Thyroid gland (tissue), 4 donors: ENCODE measurements around the gene ADGRE2.

Experiments
- POLR2A ChIP-seq, 2 donors: fragments of 450-650 bp; IDR thresholded peaks; one replicate each; pipeline ENCODE4 v1.6.1; 2017; ENCODE audit warnings: antibody characterized with exemption in 2 of 2, mild to moderate bottlenecking in 2 of 2, moderate library complexity in 1 of 2
- TF ChIP-seq, protein P1 (sequence below), 6 experiments: fragments of 200-600 bp in 3 of 6; fragments of 450-650 bp in 3 of 6; sonication (generic) in 3 of 6; IDR thresholded peaks; one replicate each; pipeline ENCODE4 v1.5.1; 2016 to 2019; ENCODE audit warnings: antibody characterized with exemption in 6 of 6, mild to moderate bottlenecking in 2 of 6, inconsistent platforms in 1 of 6, moderate library complexity in 1 of 6

DNA sequence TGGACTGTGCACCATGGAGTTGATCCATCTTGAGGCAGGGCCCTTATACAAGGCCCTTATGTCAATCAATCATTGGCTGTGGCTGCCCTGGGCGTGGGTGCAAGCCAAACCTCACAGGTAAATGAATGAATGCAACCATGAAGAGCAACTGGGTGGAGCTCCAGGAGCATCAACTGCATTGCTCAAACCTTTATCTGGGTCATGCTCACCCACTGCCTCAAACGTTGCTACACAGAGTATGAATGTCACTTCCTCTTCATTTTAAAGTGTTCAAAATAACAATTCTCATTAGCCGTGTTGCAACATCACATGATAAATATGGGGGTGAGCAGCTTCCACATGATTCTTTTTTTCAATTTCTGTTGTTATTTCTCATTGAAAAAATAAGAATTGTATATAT is 94.9 kb downstream of the ADGRE2 start:
- no peak for TF ChIP-seq POLR2A (IDR thresholded peaks at IDR 0.05)
- TF ChIP-seq, protein P1, sequence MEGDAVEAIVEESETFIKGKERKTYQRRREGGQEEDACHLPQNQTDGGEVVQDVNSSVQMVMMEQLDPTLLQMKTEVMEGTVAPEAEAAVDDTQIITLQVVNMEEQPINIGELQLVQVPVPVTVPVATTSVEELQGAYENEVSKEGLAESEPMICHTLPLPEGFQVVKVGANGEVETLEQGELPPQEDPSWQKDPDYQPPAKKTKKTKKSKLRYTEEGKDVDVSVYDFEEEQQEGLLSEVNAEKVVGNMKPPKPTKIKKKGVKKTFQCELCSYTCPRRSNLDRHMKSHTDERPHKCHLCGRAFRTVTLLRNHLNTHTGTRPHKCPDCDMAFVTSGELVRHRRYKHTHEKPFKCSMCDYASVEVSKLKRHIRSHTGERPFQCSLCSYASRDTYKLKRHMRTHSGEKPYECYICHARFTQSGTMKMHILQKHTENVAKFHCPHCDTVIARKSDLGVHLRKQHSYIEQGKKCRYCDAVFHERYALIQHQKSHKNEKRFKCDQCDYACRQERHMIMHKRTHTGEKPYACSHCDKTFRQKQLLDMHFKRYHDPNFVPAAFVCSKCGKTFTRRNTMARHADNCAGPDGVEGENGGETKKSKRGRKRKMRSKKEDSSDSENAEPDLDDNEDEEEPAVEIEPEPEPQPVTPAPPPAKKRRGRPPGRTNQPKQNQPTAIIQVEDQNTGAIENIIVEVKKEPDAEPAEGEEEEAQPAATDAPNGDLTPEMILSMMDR (IDR thresholded peaks at IDR 0.05): no peak
